Esophagus mucosa (tissue), 1 donor: ENCODE measurements around the gene DGKB. TPM values are rescaled to one million over a fixed set of nuclear protein-coding genes. Genes with fewer than 3 reads are reported as not detected.

ENCODE experiments used
- ATAC-seq: fragments of 200-7000 bp; cut with Tn5 transposase; one replicate; pipeline ENCODE4 v1.9.1; 2020
- total RNA-seq: library from RNA; stranded (reverse); gene quantifications from one replicate; pipeline ENCODE4 v1.2.4, GENCODE V29; 2023
- donor health status: DM: yes; HTN: yes; CAD: no.

The DGKB gene
- total RNA-seq, 1 donor from 2014 or later: 0.08 TPM

- no peak for ATAC-seq
Observed at GRCh38 chr7:14376711-14377110, 525.8 kb downstream of the DGKB start.

GRCh38 chr7:14375998-14376397 lies 526.6 kb downstream of the DGKB start:
- ATAC-seq: no peak

GRCh38 chr7:14374336-14374735 lies 528.2 kb downstream of the DGKB start:
- ATAC-seq: no peak

- ATAC-seq: no peak
Observed at GRCh38 chr7:14368285-14368684, 534.3 kb downstream of the DGKB start.

- ATAC-seq: no peak
Observed at GRCh38 chr7:14351167-14351566, 551.4 kb downstream of the DGKB start.

GRCh38 chr7:14341200-14341775 lies 561.3 kb downstream of the DGKB start:
- no peak for ATAC-seq

GRCh38 chr7:14340393-14341074 lies 562.0 kb downstream of the DGKB start:
- no peak for ATAC-seq

GRCh38 chr7:14339861-14340260 lies 562.7 kb downstream of the DGKB start:
- ATAC-seq: no peak

- ATAC-seq: no peak
Observed at GRCh38 chr7:14336256-14336655, 566.3 kb downstream of the DGKB start.

- no peak for ATAC-seq
Observed at GRCh38 chr7:14332155-14332554, 570.4 kb downstream of the DGKB start.

GRCh38 chr7:14324767-14325166 lies 577.8 kb downstream of the DGKB start:
- ATAC-seq: no peak

- no peak for ATAC-seq
Observed at GRCh38 chr7:14322724-14323123, 579.8 kb downstream of the DGKB start.

GRCh38 chr7:14321947-14322346 lies 580.6 kb downstream of the DGKB start:
- ATAC-seq: no peak

GRCh38 chr7:14309432-14309831 lies 593.1 kb downstream of the DGKB start:
- ATAC-seq: no peak

GRCh38 chr7:14305233-14305866 lies 597.2 kb downstream of the DGKB start:
- no peak for ATAC-seq

GRCh38 chr7:14303536-14303935 lies 599.0 kb downstream of the DGKB start:
- no peak for ATAC-seq

- ATAC-seq: no peak
Observed at GRCh38 chr7:14294637-14295036, 607.9 kb downstream of the DGKB start.

- ATAC-seq: no peak
Observed at GRCh38 chr7:14293434-14293833, 609.1 kb downstream of the DGKB start.

GRCh38 chr7:14292737-14293136 lies 609.8 kb downstream of the DGKB start:
- no peak for ATAC-seq

GRCh38 chr7:14289957-14290356 lies 612.6 kb downstream of the DGKB start:
- no peak for ATAC-seq

- ATAC-seq: no peak
Observed at GRCh38 chr7:14288701-14289100, 613.9 kb downstream of the DGKB start.

- no peak for ATAC-seq
Observed at GRCh38 chr7:14287398-14287797, 615.2 kb downstream of the DGKB start.

- no peak for ATAC-seq
Observed at GRCh38 chr7:14286036-14286435, 616.5 kb downstream of the DGKB start.
